CD1c-positive myeloid dendritic cell (primary cell): ENCODE measurements around the gene HOXA7.

Experiments used
- DNase-seq: peaks from one replicate; pipeline ENCODE4 v3.0.0-alpha.2; 2016; ENCODE audit errors: extremely low spot score

The HOXA7 gene

GRCh38 chr7:27182285-27182841, 25.9 kb upstream of the HOXA7 start:
- no peak for DNase-seq

- DNase-seq = no peak
Measured at GRCh38 chr7:27181795-27182275, 25.4 kb upstream of the HOXA7 start.

GRCh38 chr7:27180431-27181420, 24.3 kb upstream of the HOXA7 start:
- DNase-seq = no peak

- peak; percentile 81 for DNase-seq
Measured at GRCh38 chr7:27179503-27180430, 23.3 kb upstream of the HOXA7 start.

- no peak for DNase-seq
Measured at GRCh38 chr7:27179030-27179429, 22.6 kb upstream of the HOXA7 start.

GRCh38 chr7:27178366-27178765, 21.9 kb upstream of the HOXA7 start:
- no peak for DNase-seq

- DNase-seq = no peak
Measured at GRCh38 chr7:27177795-27178320, 21.4 kb upstream of the HOXA7 start.

GRCh38 chr7:27176962-27177794, 20.7 kb upstream of the HOXA7 start:
- no peak for DNase-seq

- no peak for DNase-seq
Measured at GRCh38 chr7:27176524-27176845, 20.0 kb upstream of the HOXA7 start.

- no peak for DNase-seq
Measured at GRCh38 chr7:27175626-27176523, 19.4 kb upstream of the HOXA7 start.

- no peak for DNase-seq
Measured at GRCh38 chr7:27174874-27175625, 18.6 kb upstream of the HOXA7 start.

GRCh38 chr7:27173956-27174873, 17.7 kb upstream of the HOXA7 start, which contains the start of gene HOXA10:
TSS of gene HOXA10 (minus strand) at chr7:27174320. CDS start at chr7:27174306, 14 bp downstream.
- DNase-seq = no peak

GRCh38 chr7:27173511-27173955, 17.1 kb upstream of the HOXA7 start:
- peak; percentile 76 for DNase-seq

GRCh38 chr7:27172823-27173510, 16.5 kb upstream of the HOXA7 start:
- no peak for DNase-seq

GRCh38 chr7:27172315-27172774, 15.9 kb upstream of the HOXA7 start:
- no peak for DNase-seq

GRCh38 chr7:27171637-27172314, 15.3 kb upstream of the HOXA7 start:
- no peak for DNase-seq

- no peak for DNase-seq
Measured at GRCh38 chr7:27171325-27171636, 14.8 kb upstream of the HOXA7 start.
